NCI-H2196 treated with DMSO at 0.1 percent for 48 hours (cell line): ENCODE data around the gene PRKCA.
"Not testable (repeated sequence)": the region's sequence is repeated elsewhere in the genome, so short reads cannot be mapped to it uniquely, and the experiment has no call there.

Source experiments
- DNase-seq: peaks from one replicate; lab custom pipeline; 2025; ENCODE audit not compliant: unreplicated experiment; lab: John Stamatoyannopoulos, UW

The PRKCA gene

GRCh38 chr17:66725438-66725837 lies 423.0 kb downstream of the PRKCA start:
- DNase-seq: not testable (repeated sequence)

- no peak for DNase-seq
Measured at GRCh38 chr17:66725956-66726355, 423.5 kb downstream of the PRKCA start.

- no peak for DNase-seq
Measured at GRCh38 chr17:66726371-66726770, 424.0 kb downstream of the PRKCA start.

- no peak for DNase-seq
Measured at GRCh38 chr17:66726846-66727245, 424.4 kb downstream of the PRKCA start.

- peak; percentile 87 for DNase-seq
Measured at GRCh38 chr17:66727634-66728570, 425.5 kb downstream of the PRKCA start.

- no peak for DNase-seq
Measured at GRCh38 chr17:66730461-66730923, 428.1 kb downstream of the PRKCA start.

GRCh38 chr17:66733759-66734158 lies 431.3 kb downstream of the PRKCA start:
- DNase-seq: no peak

GRCh38 chr17:66734186-66734943 lies 432.0 kb downstream of the PRKCA start:
- no peak for DNase-seq

- DNase-seq: no peak
Measured at GRCh38 chr17:66737524-66737923, 435.1 kb downstream of the PRKCA start.

GRCh38 chr17:66738301-66738700 lies 435.9 kb downstream of the PRKCA start:
- DNase-seq: no peak

GRCh38 chr17:66739553-66739952 lies 437.1 kb downstream of the PRKCA start:
- no peak for DNase-seq

- DNase-seq: no peak
Measured at GRCh38 chr17:66740226-66740625, 437.8 kb downstream of the PRKCA start.

- DNase-seq: no peak
Measured at GRCh38 chr17:66743511-66743910, 441.1 kb downstream of the PRKCA start.

- no peak for DNase-seq
Measured at GRCh38 chr17:66746736-66747135, 444.3 kb downstream of the PRKCA start.

- DNase-seq: no peak
Measured at GRCh38 chr17:66747578-66748275, 445.3 kb downstream of the PRKCA start.

- no peak for DNase-seq
Measured at GRCh38 chr17:66748578-66748977, 446.2 kb downstream of the PRKCA start.

GRCh38 chr17:66749217-66749832 lies 446.9 kb downstream of the PRKCA start:
- no peak for DNase-seq

- no peak for DNase-seq
Measured at GRCh38 chr17:66750116-66750515, 447.7 kb downstream of the PRKCA start.

- no peak for DNase-seq
Measured at GRCh38 chr17:66750781-66751543, 448.5 kb downstream of the PRKCA start.

- DNase-seq: no peak
Measured at GRCh38 chr17:66751771-66752170, 449.4 kb downstream of the PRKCA start.
